Measurements from ENCODE around the gene YBX1. TPM values are rescaled to one million over a fixed set of nuclear protein-coding genes. Genes with fewer than 3 reads are reported as not detected.

YBX1 gene
- 100 to 1,000 TPM; 393 to 498 TPM for total RNA-seq
- polyA plus RNA-seq, result 1,000 to 10,000 TPM in 1 of 2 donors, 100 to 1,000 TPM in 1; 816 to 1,633 TPM
- long read RNA-seq, donor 1, transcript YBX1-201 (8 exons, 1,514 nt), result major isoform, 40 of 83 reads
- long read RNA-seq, donor 1, partial matches to known transcripts, result 37 of 83 reads
- long read RNA-seq, donor 1, other reads (novel, unspliced or antisense), result 3 of 83 reads
- long read RNA-seq, donor 2, transcript YBX1-201 (8 exons, 1,514 nt), result major isoform, 46 of 71 reads
- long read RNA-seq, donor 2, partial matches to known transcripts, result 22 of 71 reads
- long read RNA-seq, donor 2, other reads (novel, unspliced or antisense), result 3 of 71 reads

- no peaks in the 10 kb centered on the region for H3K27me3 ChIP-seq (ENCODE audit: control insufficient read depth in 1 of 2, insufficient read depth in 2 of 2, low read length in 1 of 2)
- H3K4me3 ChIP-seq (ENCODE audit: low read length in 2 of 2), result peak within 1 kb of the TSS; percentile 95 to 96
- intact Hi-C loops (cut with DNase I), result loop anchor here (5.0 to 10.0 kb wide), 3 partner anchors 163 to 345 kb away; partner anchors contain the start of genes FOXJ3 (in 1 of the 2), PPCS (in 1 of the 2), ZMYND12 (in 1 of the 2) and ZNF691 (in 1 of the 2)
- WGBS, 2 donors, result 0% methylated on average over 54 of the region's 54 CpGs
- DNase-seq (peak; percentile 97), ATAC-seq (ENCODE audit: low FRiP score) (peak; percentile 99)
- peaks cover 8 to 11% of the 10 kb centered on the region in 2 donors for H3K4me1 ChIP-seq (ENCODE audit: control insufficient read depth in 1 of 2, insufficient read depth in 2 of 2, low read length in 2 of 2)
- peak within 1 kb of the TSS in 1 of 2 donors; percentile 83 for H3K27ac ChIP-seq (ENCODE audit: low read depth in 1 of 2, low read length in 2 of 2)
- H3K9me3 ChIP-seq (ENCODE audit: control insufficient read depth, low read length), result no peaks in the 10 kb centered on the region
- peaks cover 0 to 2% of the 10 kb centered on the region in 2 donors for H3K36me3 ChIP-seq (ENCODE audit: control insufficient read depth in 1 of 2, insufficient read depth in 2 of 2, low read length in 1 of 2)
These were observed at the start of gene YBX1 for GRCh38 chr1:42681741-42682483. Gene YBX1 (plus strand): TSS chr1:42682418. CDS start chr1:42682566, 148 bp downstream.

GRCh38 chr1:42639116-42639515, 43.1 kb upstream of the YBX1 start:
- no peaks in the 10 kb centered on the region for H3K9me3 ChIP-seq (ENCODE audit: control insufficient read depth, low read length)
- H3K4me1 ChIP-seq (ENCODE audit: control insufficient read depth in 1 of 2, insufficient read depth in 2 of 2, low read length in 2 of 2), result no peaks in the 10 kb centered on the region
- H3K27me3 ChIP-seq (ENCODE audit: control insufficient read depth in 1 of 2, insufficient read depth in 2 of 2, low read length in 1 of 2), result no peaks in the 10 kb centered on the region
- no peak overlapping the region for H3K27ac ChIP-seq (ENCODE audit: low read depth in 1 of 2, low read length in 2 of 2)
- no peak overlapping the region for H3K4me3 ChIP-seq (ENCODE audit: low read length in 2 of 2)
- no peak for ATAC-seq (ENCODE audit: low FRiP score)
- intact Hi-C loops (cut with DNase I), result no loop called here
- DNase-seq, result no peak
- no peaks in the 10 kb centered on the region for H3K36me3 ChIP-seq (ENCODE audit: control insufficient read depth in 1 of 2, insufficient read depth in 2 of 2, low read length in 1 of 2)

- WGBS, 2 donors, result 91 to 94% methylated on average over 2 of the region's 2 CpGs
- no peaks in the 10 kb centered on the region for H3K27me3 ChIP-seq (ENCODE audit: control insufficient read depth in 1 of 2, insufficient read depth in 2 of 2, low read length in 1 of 2)
- no peaks in the 10 kb centered on the region for H3K9me3 ChIP-seq (ENCODE audit: control insufficient read depth, low read length)
- no peak overlapping the region for H3K27ac ChIP-seq (ENCODE audit: low read depth in 1 of 2, low read length in 2 of 2)
- H3K36me3 ChIP-seq (ENCODE audit: control insufficient read depth in 1 of 2, insufficient read depth in 2 of 2, low read length in 1 of 2), result no peaks in the 10 kb centered on the region
- DNase-seq (no peak), ATAC-seq (ENCODE audit: low FRiP score) (no peak)
- H3K4me1 ChIP-seq (ENCODE audit: control insufficient read depth in 1 of 2, insufficient read depth in 2 of 2, low read length in 2 of 2), result no peaks in the 10 kb centered on the region
- intact Hi-C loops (cut with DNase I), result no loop called here
- no peak overlapping the region for H3K4me3 ChIP-seq (ENCODE audit: low read length in 2 of 2)
These were observed 36.2 kb upstream of the YBX1 start for GRCh38 chr1:42646056-42646455.

GRCh38 chr1:42657201-42657600, 25.0 kb upstream of the YBX1 start:
- intact Hi-C loops (cut with DNase I), result no loop called here
- no peak for ATAC-seq (ENCODE audit: low FRiP score)
- Histone ChIP-seq H3K27me3 (ENCODE audit: control insufficient read depth in 1 of 2, insufficient read depth in 2 of 2, low read length in 1 of 2) (no peaks in the 10 kb centered on the region), H3K4me3 (ENCODE audit: low read length in 2 of 2) (no peak overlapping the region), H3K27ac (ENCODE audit: low read depth in 1 of 2, low read length in 2 of 2) (no peak overlapping the region), H3K9me3 (ENCODE audit: control insufficient read depth, low read length) (no peaks in the 10 kb centered on the region), H3K36me3 (ENCODE audit: control insufficient read depth in 1 of 2, insufficient read depth in 2 of 2, low read length in 1 of 2) (peaks cover 0 to 2% of the 10 kb centered on the region in 2 donors), H3K4me1 (ENCODE audit: control insufficient read depth in 1 of 2, insufficient read depth in 2 of 2, low read length in 2 of 2) (no peaks in the 10 kb centered on the region)
- 88 to 91% methylated on average over 5 of the region's 5 CpGs for WGBS, 2 donors
- no peak for DNase-seq

GRCh38 chr1:42657981-42658876, 24.0 kb upstream of the YBX1 start, which contains the start of gene PPIH:
Gene PPIH (plus strand): TSS chr1:42658423. CDS start chr1:42658447, 24 bp downstream.
- no peaks in the 10 kb centered on the region for H3K9me3 ChIP-seq (ENCODE audit: control insufficient read depth, low read length)
- peaks cover 0 to 2% of the 10 kb centered on the region in 2 donors for H3K36me3 ChIP-seq (ENCODE audit: control insufficient read depth in 1 of 2, insufficient read depth in 2 of 2, low read length in 1 of 2)
- no peaks in the 10 kb centered on the region for H3K4me1 ChIP-seq (ENCODE audit: control insufficient read depth in 1 of 2, insufficient read depth in 2 of 2, low read length in 2 of 2)
- H3K27me3 ChIP-seq (ENCODE audit: control insufficient read depth in 1 of 2, insufficient read depth in 2 of 2, low read length in 1 of 2), result no peaks in the 10 kb centered on the region
- intact Hi-C loops (cut with DNase I), result no loop called here
- DNase-seq (peak; percentile 97 to 99), ATAC-seq (ENCODE audit: low FRiP score) (peak; percentile 100)
- peak within 1 kb of the TSS in 1 of 2 donors; percentile 49 for H3K27ac ChIP-seq (ENCODE audit: low read depth in 1 of 2, low read length in 2 of 2)
- peak within 1 kb of the TSS; percentile 69 to 72 for H3K4me3 ChIP-seq (ENCODE audit: low read length in 2 of 2)
- 0% methylated on average over 53 of the region's 53 CpGs for WGBS, 2 donors

- intact Hi-C loops (cut with DNase I), result no loop called here
- no peak for DNase-seq
- H3K36me3 ChIP-seq (ENCODE audit: control insufficient read depth in 1 of 2, insufficient read depth in 2 of 2, low read length in 1 of 2), result peaks cover 0 to 4% of the 10 kb centered on the region in 2 donors
- no peak overlapping the region for H3K27ac ChIP-seq (ENCODE audit: low read depth in 1 of 2, low read length in 2 of 2)
- no peaks in the 10 kb centered on the region for H3K27me3 ChIP-seq (ENCODE audit: control insufficient read depth in 1 of 2, insufficient read depth in 2 of 2, low read length in 1 of 2)
- H3K4me1 ChIP-seq (ENCODE audit: control insufficient read depth in 1 of 2, insufficient read depth in 2 of 2, low read length in 2 of 2), result no peaks in the 10 kb centered on the region
- no peak for ATAC-seq (ENCODE audit: low FRiP score)
- H3K4me3 ChIP-seq (ENCODE audit: low read length in 2 of 2), result peak overlapping the region; percentile 69 to 72
- 4 to 5% methylated on average over 20 of the region's 20 CpGs for WGBS, 2 donors
- H3K9me3 ChIP-seq (ENCODE audit: control insufficient read depth, low read length), result no peaks in the 10 kb centered on the region
These were observed 23.3 kb upstream of the YBX1 start for GRCh38 chr1:42658877-42659337.

GRCh38 chr1:42660907-42661500, 21.2 kb upstream of the YBX1 start:
- ATAC-seq (ENCODE audit: low FRiP score) (no peak), DNase-seq (no peak)
- Histone ChIP-seq H3K9me3 (ENCODE audit: control insufficient read depth, low read length) (no peaks in the 10 kb centered on the region), H3K4me3 (ENCODE audit: low read length in 2 of 2) (no peak overlapping the region), H3K36me3 (ENCODE audit: control insufficient read depth in 1 of 2, insufficient read depth in 2 of 2, low read length in 1 of 2) (peaks cover 0 to 4% of the 10 kb centered on the region in 2 donors), H3K27me3 (ENCODE audit: control insufficient read depth in 1 of 2, insufficient read depth in 2 of 2, low read length in 1 of 2) (no peaks in the 10 kb centered on the region), H3K27ac (ENCODE audit: low read depth in 1 of 2, low read length in 2 of 2) (no peak overlapping the region), H3K4me1 (ENCODE audit: control insufficient read depth in 1 of 2, insufficient read depth in 2 of 2, low read length in 2 of 2) (no peaks in the 10 kb centered on the region)
- WGBS, 2 donors, result 64 to 78% methylated on average over 3 of the region's 3 CpGs
- intact Hi-C loops (cut with DNase I), result no loop called here

- intact Hi-C loops (cut with DNase I), result no loop called here
- ATAC-seq (ENCODE audit: low FRiP score), result no peak
- Histone ChIP-seq H3K36me3 (ENCODE audit: control insufficient read depth in 1 of 2, insufficient read depth in 2 of 2, low read length in 1 of 2) (peaks cover 0 to 9% of the 10 kb centered on the region in 2 donors), H3K27me3 (ENCODE audit: control insufficient read depth in 1 of 2, insufficient read depth in 2 of 2, low read length in 1 of 2) (no peaks in the 10 kb centered on the region), H3K4me1 (ENCODE audit: control insufficient read depth in 1 of 2, insufficient read depth in 2 of 2, low read length in 2 of 2) (no peaks in the 10 kb centered on the region), H3K9me3 (ENCODE audit: control insufficient read depth, low read length) (no peaks in the 10 kb centered on the region), H3K27ac (ENCODE audit: low read depth in 1 of 2, low read length in 2 of 2) (no peak overlapping the region), H3K4me3 (ENCODE audit: low read length in 2 of 2) (no peak overlapping the region)
- WGBS, 2 donors, result 77 to 86% methylated on average over 3 of the region's 3 CpGs
- DNase-seq, result no peak
These were observed 12.3 kb upstream of the YBX1 start for GRCh38 chr1:42669936-42670335.

Data from aorta (tissue), 5 donors.